GM21367 (cell line): ENCODE results near the gene MAPK8.

Experiments
- ATAC-seq: cut with Tn5 transposase; IDR thresholded peaks from one replicate; pipeline ENCODE4 v1.9.1; 2021; ENCODE audit not compliant: unreplicated experiment

MAPK8 gene

GRCh38 chr10:48447356-48448215 is 141.1 kb downstream of the MAPK8 start:
- ATAC-seq = no peak

- ATAC-seq = no peak
Measured at GRCh38 chr10:48448796-48449195, 142.3 kb downstream of the MAPK8 start.

GRCh38 chr10:48449501-48450232 is 143.2 kb downstream of the MAPK8 start:
- ATAC-seq = no peak

GRCh38 chr10:48450233-48450740 is 143.8 kb downstream of the MAPK8 start:
- no peak for ATAC-seq

GRCh38 chr10:48450741-48451466 is 144.4 kb downstream of the MAPK8 start:
- no peak for ATAC-seq

- ATAC-seq = no peak
Measured at GRCh38 chr10:48451969-48452878, 145.7 kb downstream of the MAPK8 start.

- no peak for ATAC-seq
Measured at GRCh38 chr10:48452879-48453412, 146.5 kb downstream of the MAPK8 start.

GRCh38 chr10:48453451-48454301 is 147.2 kb downstream of the MAPK8 start:
- no peak for ATAC-seq

- no peak for ATAC-seq
Measured at GRCh38 chr10:48454302-48455054, 148.0 kb downstream of the MAPK8 start.

GRCh38 chr10:48455055-48455391 is 148.5 kb downstream of the MAPK8 start:
- ATAC-seq = no peak

- no peak for ATAC-seq
Measured at GRCh38 chr10:48455392-48456151, 149.1 kb downstream of the MAPK8 start.

GRCh38 chr10:48456361-48456804 is 149.9 kb downstream of the MAPK8 start:
- no peak for ATAC-seq

- no peak for ATAC-seq
Measured at GRCh38 chr10:48456808-48457761, 150.6 kb downstream of the MAPK8 start.

- no peak for ATAC-seq
Measured at GRCh38 chr10:48457949-48458661, 151.6 kb downstream of the MAPK8 start.

GRCh38 chr10:48458662-48459048 is 152.2 kb downstream of the MAPK8 start:
- ATAC-seq = no peak
